Panc1 (cell line): ENCODE measurements around the gene SPO11. TPM values are rescaled to one million over a fixed set of nuclear protein-coding genes. Genes with fewer than 3 reads are reported as not detected.

Experiments
- ATAC-seq: fragments of 200-7000 bp; cut with Tn5 transposase; 2 replicates; pipeline ENCODE4 v1.9.1; 2020; ENCODE audit warnings: mild to moderate bottlenecking, moderate library complexity
- BruUV-seq: library from RNA; stranded (reverse); fragments of 400-500 nt; replicated peaks from 2 replicates; lab custom pipeline; 2021; lab: Mats Ljungman, UMichigan
- CTCF ChIA-PET: fragments of 300-600 bp; sonication (Branson Sonifier 250); formaldehyde crosslinking; loops from one replicate; lab custom pipeline; 2022; ENCODE audit warnings: antibody characterized with exemption; lab: Charles Lee
- POLR2A ChIA-PET: fragments of 300-600 bp; sonication (Branson Sonifier 250); formaldehyde crosslinking; loops from one replicate; lab custom pipeline; 2022; ENCODE audit warnings: antibody characterized with exemption; lab: Charles Lee
- DNase-seq: peaks from one replicate; pipeline ENCODE4 v3.0.0-alpha.2; 2010; ENCODE audit warnings: low read depth, low spot score
- H3K27ac ChIP-seq: 2 replicates; pipeline ENCODE4 v1.5.1; 2011; ENCODE audit warnings: mild to moderate bottlenecking, low read length, inconsistent platforms
- H3K27me3 ChIP-seq: fragments of 200-500 bp; sonication (Bioruptor generic); 2 replicates; pipeline ENCODE4 v1.6.0; 2014; ENCODE audit warnings: low read length, inconsistent platforms; ENCODE audit not compliant: control insufficient read depth, insufficient read depth
- H3K36me3 ChIP-seq: fragments of 200-500 bp; sonication (Bioruptor generic); 2 replicates; pipeline ENCODE4 v1.5.1; 2014; ENCODE audit warnings: inconsistent platforms, mild to moderate bottlenecking, low read length, moderate library complexity; ENCODE audit not compliant: control insufficient read depth, insufficient read depth
- H3K4me1 ChIP-seq: 2 replicates; pipeline ENCODE4 v1.5.1; 2011; ENCODE audit warnings: inconsistent platforms, mild to moderate bottlenecking, low read length, moderate library complexity; ENCODE audit not compliant: control insufficient read depth, insufficient read depth
- H3K4me3 ChIP-seq, 2 experiments: 2 replicates each; pipeline ENCODE4 v1.5.1; 2011 to 2012; ENCODE audit warnings: low read depth in 2 of 2, low read length in 2 of 2, mild to moderate bottlenecking in 2 of 2, inconsistent platforms in 1 of 2, moderate library complexity in 1 of 2
- H3K9me3 ChIP-seq: fragments of 200-500 bp; sonication (Bioruptor generic); 2 replicates; pipeline ENCODE4 v1.5.1; 2014; ENCODE audit warnings: low read depth, mild to moderate bottlenecking, inconsistent platforms, low read length, moderate library complexity; ENCODE audit not compliant: control insufficient read depth, insufficient read depth
- POLR2AphosphoS5 ChIP-seq: IDR thresholded peaks from 2 replicates; pipeline ENCODE4 v1.6.1; 2012; ENCODE audit warnings: mild to moderate bottlenecking, low read depth, low read length, moderate library complexity
- SIN3A ChIP-seq: IDR thresholded peaks from 2 replicates; pipeline ENCODE4 v1.6.1; 2012; ENCODE audit warnings: low read depth, mild to moderate bottlenecking, low read length, moderate library complexity, borderline replicate concordance; ENCODE audit not compliant: insufficient read depth
- TCF7L2 ChIP-seq: IDR thresholded peaks from 2 replicates; pipeline ENCODE4 v1.6.1; 2011; ENCODE audit warnings: mild to moderate bottlenecking, low read depth, low read length, inconsistent platforms
- in situ Hi-C: cut with HindIII; loops from 2 replicates; pipeline ENCODE4 v1.10.0; 2016; ENCODE audit warnings: low sequenced_read_pairs, low pct_unique_long_range_greater_than_20kb
- intact Hi-C: fragments of 100-400 bp; cut with micrococcal nuclease; formaldehyde crosslinking; loops from one replicate; pipeline ENCODE4 v1.10.0; 2022; ENCODE audit not compliant: unreplicated experiment
- total RNA-seq: library from RNA; stranded (reverse); gene quantifications from one replicate; pipeline ENCODE4 v1.2.1, GENCODE V29; 2021; ENCODE audit not compliant: unreplicated experiment
- TF ChIP-seq, protein P1 (sequence below), 2 experiments: IDR thresholded peaks; 2 replicates each; pipeline ENCODE4 v1.6.1; 2011 to 2012; ENCODE audit warnings: low read depth in 2 of 2, control low read depth in 1 of 2, low read length in 1 of 2, mild to moderate bottlenecking in 1 of 2, moderate library complexity in 1 of 2; ENCODE audit not compliant: insufficient read depth in 1 of 2
- TF ChIP-seq, protein P2 (sequence below): fragments of 450-650 bp; IDR thresholded peaks from 2 replicates; pipeline ENCODE4 v1.5.1; 2017; ENCODE audit warnings: mild to moderate bottlenecking

The SPO11 gene
- total RNA-seq, 1 experiment from 2014 or later = not detected

DNA sequence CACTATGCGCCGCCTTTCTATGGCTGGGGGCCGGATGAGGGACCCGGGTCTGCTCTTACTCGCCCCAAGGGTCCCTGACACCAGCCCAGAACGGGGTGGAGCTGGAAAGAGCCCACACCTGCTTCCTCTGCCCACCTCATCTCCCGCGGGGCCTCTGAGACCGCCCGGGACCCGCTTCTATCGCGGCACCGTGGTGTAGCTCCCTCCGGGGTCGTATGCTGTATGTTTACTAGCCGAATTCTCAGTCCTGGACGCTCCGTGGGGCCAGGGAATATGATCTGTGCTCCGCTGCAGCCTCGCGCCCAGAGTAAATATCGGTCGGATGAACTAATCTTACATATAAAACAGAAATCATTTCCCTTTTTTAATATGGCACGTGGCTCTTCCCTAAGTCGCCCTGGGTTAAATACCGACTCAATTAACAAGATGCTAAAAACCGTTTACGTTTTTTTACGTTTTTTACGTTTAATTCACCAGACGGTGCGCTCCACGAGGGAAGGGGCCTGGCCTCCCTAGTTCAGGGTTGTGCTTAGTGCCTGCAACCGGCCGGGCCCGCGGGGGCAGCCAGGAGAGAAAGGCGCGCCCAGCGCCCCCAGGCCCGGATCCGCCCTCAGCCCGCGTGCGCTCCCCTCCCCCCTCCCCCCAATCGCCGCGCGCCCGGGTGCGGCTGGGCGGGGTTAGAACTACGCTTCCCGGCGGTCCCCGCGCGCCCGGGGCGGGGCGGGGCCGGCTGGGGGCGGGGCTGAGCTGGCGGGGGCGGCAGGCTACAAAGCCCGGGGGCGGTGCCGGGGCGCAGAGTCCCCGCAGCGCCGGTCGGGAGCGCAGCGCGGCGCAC, 61.2 kb downstream of the SPO11 start, which contains the start of gene RBM38:
TSS of gene RBM38 (plus strand) at position 793 of the 835 bp plus-strand sequence. CDS start 186 bp downstream, outside the sequence.
- in situ Hi-C loops = no loop called here
- TF ChIP-seq, protein P1, sequence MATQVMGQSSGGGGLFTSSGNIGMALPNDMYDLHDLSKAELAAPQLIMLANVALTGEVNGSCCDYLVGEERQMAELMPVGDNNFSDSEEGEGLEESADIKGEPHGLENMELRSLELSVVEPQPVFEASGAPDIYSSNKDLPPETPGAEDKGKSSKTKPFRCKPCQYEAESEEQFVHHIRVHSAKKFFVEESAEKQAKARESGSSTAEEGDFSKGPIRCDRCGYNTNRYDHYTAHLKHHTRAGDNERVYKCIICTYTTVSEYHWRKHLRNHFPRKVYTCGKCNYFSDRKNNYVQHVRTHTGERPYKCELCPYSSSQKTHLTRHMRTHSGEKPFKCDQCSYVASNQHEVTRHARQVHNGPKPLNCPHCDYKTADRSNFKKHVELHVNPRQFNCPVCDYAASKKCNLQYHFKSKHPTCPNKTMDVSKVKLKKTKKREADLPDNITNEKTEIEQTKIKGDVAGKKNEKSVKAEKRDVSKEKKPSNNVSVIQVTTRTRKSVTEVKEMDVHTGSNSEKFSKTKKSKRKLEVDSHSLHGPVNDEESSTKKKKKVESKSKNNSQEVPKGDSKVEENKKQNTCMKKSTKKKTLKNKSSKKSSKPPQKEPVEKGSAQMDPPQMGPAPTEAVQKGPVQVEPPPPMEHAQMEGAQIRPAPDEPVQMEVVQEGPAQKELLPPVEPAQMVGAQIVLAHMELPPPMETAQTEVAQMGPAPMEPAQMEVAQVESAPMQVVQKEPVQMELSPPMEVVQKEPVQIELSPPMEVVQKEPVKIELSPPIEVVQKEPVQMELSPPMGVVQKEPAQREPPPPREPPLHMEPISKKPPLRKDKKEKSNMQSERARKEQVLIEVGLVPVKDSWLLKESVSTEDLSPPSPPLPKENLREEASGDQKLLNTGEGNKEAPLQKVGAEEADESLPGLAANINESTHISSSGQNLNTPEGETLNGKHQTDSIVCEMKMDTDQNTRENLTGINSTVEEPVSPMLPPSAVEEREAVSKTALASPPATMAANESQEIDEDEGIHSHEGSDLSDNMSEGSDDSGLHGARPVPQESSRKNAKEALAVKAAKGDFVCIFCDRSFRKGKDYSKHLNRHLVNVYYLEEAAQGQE (IDR thresholded peaks at IDR 0.05; ENCODE audit: insufficient read depth in 1 of 2, low read depth in 2 of 2, low read length in 1 of 2) = no peak
- POLR2A ChIA-PET = no interaction called here
- CTCF ChIA-PET = interaction anchor here (0.6 to 1.0 kb wide), 2 partner anchors 48 to 108 kb away, joined by 3 read pairs; no protein-coding TSS in a partner anchor
- no peak for DNase-seq
- peak within 1 kb of the TSS; percentile 66 to 68 for H3K4me3 ChIP-seq
- H3K9me3 ChIP-seq = no peaks in the 10 kb centered on the region
- intact Hi-C loops = no loop called here
- no TSS peak for BruUV-seq
- peaks cover 20% of the 10 kb centered on the region for H3K4me1 ChIP-seq
- H3K27me3 ChIP-seq = no peaks in the 10 kb centered on the region
- peak; percentile 89 for ATAC-seq
- H3K36me3 ChIP-seq = peaks cover 2% of the 10 kb centered on the region; the same call in 1 of the 2 replicates
- H3K27ac ChIP-seq = peak within 1 kb of the TSS; percentile 89

GRCh38 chr20:57391439-57392301, 62.1 kb downstream of the SPO11 start:
- H3K27me3 ChIP-seq = no peaks in the 10 kb centered on the region
- H3K4me3 ChIP-seq = peak overlapping the region; percentile 66 to 68
- no peaks in the 10 kb centered on the region for H3K9me3 ChIP-seq
- H3K36me3 ChIP-seq = peaks cover 2% of the 10 kb centered on the region; the same call in 1 of the 2 replicates
- peaks cover 20% of the 10 kb centered on the region for H3K4me1 ChIP-seq
- DNase-seq = no peak
- ChIA-PET CTCF (interaction anchor here (0.6 kb wide), 1 partner anchor 47 kb away, joined by 3 read pairs; no protein-coding TSS in a partner anchor), POLR2A (no interaction called here)
- in situ Hi-C loops (no loop called here), intact Hi-C loops (no loop called here)
- 0 out of 2 replicates have a peak, but pooled peaks have one; percentile 27 for TF ChIP-seq SIN3A
- TF ChIP-seq TCF7L2 = no peak
- no TSS peak for BruUV-seq
- H3K27ac ChIP-seq = peak overlapping the region; percentile 81
- ATAC-seq = peak; percentile 38

GRCh38 chr20:57392512-57393271, 63.1 kb downstream of the SPO11 start:
- TSS peak; percentile 77 for BruUV-seq
- no peak for DNase-seq
- intact Hi-C loops = no loop called here
- no peaks in the 10 kb centered on the region for H3K27me3 ChIP-seq
- POLR2A ChIA-PET = no interaction called here
- peaks cover 2% of the 10 kb centered on the region; the same call in 1 of the 2 replicates for H3K36me3 ChIP-seq
- in situ Hi-C loops = no loop called here
- no peaks in the 10 kb centered on the region for H3K9me3 ChIP-seq
- peak overlapping the region; percentile 81 for H3K27ac ChIP-seq
- H3K4me3 ChIP-seq = peak overlapping the region; percentile 56 to 66
- peaks cover 20% of the 10 kb centered on the region for H3K4me1 ChIP-seq
- TF ChIP-seq POLR2AphosphoS5 (no peak), TCF7L2 (no peak), SIN3A (no peak)
- TF ChIP-seq, protein P2, sequence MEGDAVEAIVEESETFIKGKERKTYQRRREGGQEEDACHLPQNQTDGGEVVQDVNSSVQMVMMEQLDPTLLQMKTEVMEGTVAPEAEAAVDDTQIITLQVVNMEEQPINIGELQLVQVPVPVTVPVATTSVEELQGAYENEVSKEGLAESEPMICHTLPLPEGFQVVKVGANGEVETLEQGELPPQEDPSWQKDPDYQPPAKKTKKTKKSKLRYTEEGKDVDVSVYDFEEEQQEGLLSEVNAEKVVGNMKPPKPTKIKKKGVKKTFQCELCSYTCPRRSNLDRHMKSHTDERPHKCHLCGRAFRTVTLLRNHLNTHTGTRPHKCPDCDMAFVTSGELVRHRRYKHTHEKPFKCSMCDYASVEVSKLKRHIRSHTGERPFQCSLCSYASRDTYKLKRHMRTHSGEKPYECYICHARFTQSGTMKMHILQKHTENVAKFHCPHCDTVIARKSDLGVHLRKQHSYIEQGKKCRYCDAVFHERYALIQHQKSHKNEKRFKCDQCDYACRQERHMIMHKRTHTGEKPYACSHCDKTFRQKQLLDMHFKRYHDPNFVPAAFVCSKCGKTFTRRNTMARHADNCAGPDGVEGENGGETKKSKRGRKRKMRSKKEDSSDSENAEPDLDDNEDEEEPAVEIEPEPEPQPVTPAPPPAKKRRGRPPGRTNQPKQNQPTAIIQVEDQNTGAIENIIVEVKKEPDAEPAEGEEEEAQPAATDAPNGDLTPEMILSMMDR = no peak
- TF ChIP-seq, protein P1 (IDR thresholded peaks at IDR 0.05; ENCODE audit: insufficient read depth in 1 of 2, low read depth in 2 of 2, low read length in 1 of 2) = no peak
- ATAC-seq = no peak
- CTCF ChIA-PET = no interaction called here
